ENCODE measurements around the gene HSD17B4.

GRCh38 chr5:119537704-119538103 lies 85.4 kb downstream of the HSD17B4 start:
- TF ChIP-seq POLR2A (IDR thresholded peaks at IDR 0.05; ENCODE audit: low read depth) (no peak), POLR2AphosphoS5 (IDR thresholded peaks at IDR 0.05) (no peak), EP300 (IDR thresholded peaks at IDR 0.05) (no peak)
- TF ChIP-seq, protein P1, sequence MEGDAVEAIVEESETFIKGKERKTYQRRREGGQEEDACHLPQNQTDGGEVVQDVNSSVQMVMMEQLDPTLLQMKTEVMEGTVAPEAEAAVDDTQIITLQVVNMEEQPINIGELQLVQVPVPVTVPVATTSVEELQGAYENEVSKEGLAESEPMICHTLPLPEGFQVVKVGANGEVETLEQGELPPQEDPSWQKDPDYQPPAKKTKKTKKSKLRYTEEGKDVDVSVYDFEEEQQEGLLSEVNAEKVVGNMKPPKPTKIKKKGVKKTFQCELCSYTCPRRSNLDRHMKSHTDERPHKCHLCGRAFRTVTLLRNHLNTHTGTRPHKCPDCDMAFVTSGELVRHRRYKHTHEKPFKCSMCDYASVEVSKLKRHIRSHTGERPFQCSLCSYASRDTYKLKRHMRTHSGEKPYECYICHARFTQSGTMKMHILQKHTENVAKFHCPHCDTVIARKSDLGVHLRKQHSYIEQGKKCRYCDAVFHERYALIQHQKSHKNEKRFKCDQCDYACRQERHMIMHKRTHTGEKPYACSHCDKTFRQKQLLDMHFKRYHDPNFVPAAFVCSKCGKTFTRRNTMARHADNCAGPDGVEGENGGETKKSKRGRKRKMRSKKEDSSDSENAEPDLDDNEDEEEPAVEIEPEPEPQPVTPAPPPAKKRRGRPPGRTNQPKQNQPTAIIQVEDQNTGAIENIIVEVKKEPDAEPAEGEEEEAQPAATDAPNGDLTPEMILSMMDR (IDR thresholded peaks at IDR 0.05), result no peak

Measured in esophagus muscularis mucosa (tissue), 4 donors.